Prostate gland (tissue), 2 donors: Measurements from ENCODE around the gene AFF3. TPM values are rescaled to one million over a fixed set of nuclear protein-coding genes. Genes with fewer than 3 reads are reported as not detected.
A peak's percentile ranks its signal among the peaks of the same experiment; 100 is the strongest.

Experiments used
- DNase-seq: peaks from one replicate; pipeline ENCODE4 v3.0.0-alpha.2; 2019; ENCODE audit warnings: low spot score
- H3K27ac ChIP-seq, 2 donors: fragments of 200-600 bp; sonication (generic); 2 replicates each; pipeline ENCODE4 v1.5.1; 2017 to 2019
- H3K27me3 ChIP-seq: fragments of 200-600 bp; sonication (generic); replicated peaks from 2 replicates; pipeline ENCODE4 v1.5.1; 2019; ENCODE audit not compliant: insufficient read depth
- H3K36me3 ChIP-seq, 2 donors: fragments of 200-600 bp; sonication (generic); 1 replicate in 1 of 2; 2 replicates in 1 of 2; pipeline versions ENCODE4 v1.5.1 to v1.8.1; 2017 to 2019
- H3K4me1 ChIP-seq: fragments of 200-600 bp; sonication (generic); replicated peaks from 2 replicates; pipeline ENCODE4 v1.5.1; 2019
- H3K4me3 ChIP-seq, 2 donors: fragments of 200-600 bp; sonication (generic); 2 replicates each; pipeline ENCODE4 v1.5.1; 2017 to 2019
- H3K9me3 ChIP-seq: fragments of 200-600 bp; sonication (generic); 2 replicates; pipeline ENCODE4 v1.5.1; 2017
- POLR2A ChIP-seq: fragments of 450-650 bp; IDR thresholded peaks from one replicate; pipeline ENCODE4 v1.6.1; 2016; ENCODE audit warnings: antibody characterized with exemption, mild to moderate bottlenecking
- POLR2AphosphoS5 ChIP-seq: sonication (generic); formaldehyde crosslinking; IDR thresholded peaks from one replicate; pipeline ENCODE4 v1.6.1; 2017; ENCODE audit warnings: antibody characterized with exemption
- WGBS: methylation state at CpG from one replicate; pipeline ENCODE4 v1.1.5; 2018; 5-methylcytosine and 5-hydroxymethylcytosine counted together
- intact Hi-C: fragments of 100-400 bp; cut with DNase I; formaldehyde crosslinking; loops from one replicate; pipeline ENCODE4 v1.14.2; 2022
- total RNA-seq, 2 donors: library from RNA; depleted of rRNA; stranded (reverse); fragments of >200 nt; gene quantifications; one replicate each; pipeline ENCODE4 v1.1.0, GENCODE V29; 2016
- TF ChIP-seq, protein P1 (sequence below), 4 experiments: fragments of 200-600 bp in 2 of 4; fragments of 450-650 bp in 2 of 4; sonication (generic) in 2 of 4; IDR thresholded peaks; 1 replicate in 3 of 4; 2 replicates in 1 of 4; pipeline ENCODE4 v1.5.1; 2016 to 2019; ENCODE audit warnings: antibody characterized with exemption in 4 of 4, mild to moderate bottlenecking in 2 of 4, moderate library complexity in 2 of 4

Gene AFF3
- total RNA-seq, 2 donors from 2014 or later, result 74.4 to 113 TPM

- no peak for DNase-seq
- intact Hi-C loops, result no loop called here
- 79% methylated on average over 2 of the region's 2 CpGs for WGBS
Observed at GRCh38 chr2:100179806-100180205, 37.4 kb upstream of the AFF3 start.

GRCh38 chr2:100178864-100179263 lies 36.5 kb upstream of the AFF3 start:
- intact Hi-C loops, result no loop called here
- H3K27ac ChIP-seq, result no peak overlapping the region
- no peaks in the 10 kb centered on the region for H3K36me3 ChIP-seq
- TF ChIP-seq POLR2A (no peak), POLR2AphosphoS5 (no peak)
- TF ChIP-seq, protein P1, sequence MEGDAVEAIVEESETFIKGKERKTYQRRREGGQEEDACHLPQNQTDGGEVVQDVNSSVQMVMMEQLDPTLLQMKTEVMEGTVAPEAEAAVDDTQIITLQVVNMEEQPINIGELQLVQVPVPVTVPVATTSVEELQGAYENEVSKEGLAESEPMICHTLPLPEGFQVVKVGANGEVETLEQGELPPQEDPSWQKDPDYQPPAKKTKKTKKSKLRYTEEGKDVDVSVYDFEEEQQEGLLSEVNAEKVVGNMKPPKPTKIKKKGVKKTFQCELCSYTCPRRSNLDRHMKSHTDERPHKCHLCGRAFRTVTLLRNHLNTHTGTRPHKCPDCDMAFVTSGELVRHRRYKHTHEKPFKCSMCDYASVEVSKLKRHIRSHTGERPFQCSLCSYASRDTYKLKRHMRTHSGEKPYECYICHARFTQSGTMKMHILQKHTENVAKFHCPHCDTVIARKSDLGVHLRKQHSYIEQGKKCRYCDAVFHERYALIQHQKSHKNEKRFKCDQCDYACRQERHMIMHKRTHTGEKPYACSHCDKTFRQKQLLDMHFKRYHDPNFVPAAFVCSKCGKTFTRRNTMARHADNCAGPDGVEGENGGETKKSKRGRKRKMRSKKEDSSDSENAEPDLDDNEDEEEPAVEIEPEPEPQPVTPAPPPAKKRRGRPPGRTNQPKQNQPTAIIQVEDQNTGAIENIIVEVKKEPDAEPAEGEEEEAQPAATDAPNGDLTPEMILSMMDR (IDR thresholded peaks at IDR 0.05), result no peak
- no peaks in the 10 kb centered on the region for H3K27me3 ChIP-seq
- 75% methylated on average over 3 of the region's 3 CpGs for WGBS
- H3K9me3 ChIP-seq, result no peaks in the 10 kb centered on the region
- no peak overlapping the region for H3K4me3 ChIP-seq
- H3K4me1 ChIP-seq, result no peaks in the 10 kb centered on the region
- no peak for DNase-seq

More at GRCh38 chr2:100179806-100180205, 37.4 kb upstream of the AFF3 start:
- Histone ChIP-seq H3K36me3 (no peaks in the 10 kb centered on the region), H3K27ac (no peak overlapping the region), H3K9me3 (no peaks in the 10 kb centered on the region), H3K4me3 (no peak overlapping the region), H3K4me1 (no peaks in the 10 kb centered on the region), H3K27me3 (no peaks in the 10 kb centered on the region)
- TF ChIP-seq POLR2AphosphoS5, result no peak

DNA sequence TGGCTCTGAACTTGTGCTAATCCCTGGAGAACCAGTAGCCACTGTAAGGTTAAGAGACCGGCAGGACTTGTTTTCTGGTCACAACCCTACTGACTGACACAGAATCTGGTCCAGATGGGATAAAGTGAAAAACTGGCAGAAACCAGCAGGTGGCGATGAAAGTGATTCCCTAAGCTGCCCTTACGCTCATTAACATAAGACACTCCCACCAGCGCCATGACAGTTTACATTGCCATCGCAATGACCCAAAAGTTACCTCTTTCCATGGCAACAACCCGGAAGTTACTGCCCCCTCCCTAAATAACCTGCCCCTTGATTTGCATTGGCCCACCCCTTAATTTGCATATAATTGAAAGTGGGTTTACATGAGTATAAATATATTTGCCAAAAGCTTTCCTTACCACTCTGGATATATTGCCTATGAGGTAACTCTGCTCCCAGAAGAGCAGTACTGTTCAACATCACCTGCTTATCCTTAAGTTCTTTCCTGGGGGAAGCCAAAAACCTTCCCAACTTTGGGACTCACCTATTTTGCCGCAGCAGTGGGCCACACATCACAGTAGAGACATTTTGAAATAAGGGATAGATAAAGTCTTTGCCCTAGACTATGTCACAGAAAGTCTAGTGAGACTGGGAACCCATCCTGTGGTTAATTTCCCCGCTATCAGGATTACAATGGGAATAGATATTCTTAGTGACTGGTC lies 35.8 kb upstream of the AFF3 start:
- intact Hi-C loops, result no loop called here
- Histone ChIP-seq H3K9me3 (no peaks in the 10 kb centered on the region), H3K4me3 (no peak overlapping the region), H3K27ac (no peak overlapping the region), H3K4me1 (no peaks in the 10 kb centered on the region), H3K36me3 (no peaks in the 10 kb centered on the region), H3K27me3 (no peaks in the 10 kb centered on the region)
- TF ChIP-seq POLR2A, result no peak
- TF ChIP-seq, protein P1 (IDR thresholded peaks at IDR 0.05), result peak in 2 of 4 experiments; percentile 15 to 26
- DNase-seq, result no peak
- 51% methylated on average over 8 of the region's 8 CpGs for WGBS

DNA sequence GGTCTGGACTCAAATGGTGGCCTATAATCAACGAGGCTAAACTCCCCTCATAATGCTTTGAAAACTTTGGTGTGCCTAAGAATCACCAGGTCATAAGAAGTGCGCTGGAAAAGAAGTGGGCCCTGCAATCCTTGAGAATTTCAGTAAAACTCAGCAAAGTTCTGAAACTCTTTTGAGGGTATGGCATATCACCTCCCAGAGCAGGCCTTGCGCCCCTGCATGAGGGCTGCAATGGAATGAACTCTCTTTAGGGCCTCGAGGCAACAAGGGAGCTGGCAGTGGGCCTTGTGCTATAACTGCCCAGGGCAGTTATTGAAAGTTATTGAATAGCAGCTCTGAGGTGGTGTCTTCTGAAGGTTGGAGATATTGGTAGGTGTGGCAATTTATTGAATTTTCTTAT lies 34.5 kb upstream of the AFF3 start:
- Histone ChIP-seq H3K4me1 (no peaks in the 10 kb centered on the region), H3K9me3 (no peaks in the 10 kb centered on the region), H3K4me3 (no peak overlapping the region), H3K36me3 (no peaks in the 10 kb centered on the region), H3K27me3 (no peaks in the 10 kb centered on the region), H3K27ac (no peak overlapping the region)
- 89% methylated on average over 4 of the region's 4 CpGs for WGBS
- DNase-seq, result no peak
- intact Hi-C loops, result no loop called here
- TF ChIP-seq, protein P1 (IDR thresholded peaks at IDR 0.05), result no peak
- TF ChIP-seq POLR2AphosphoS5 (no peak), POLR2A (no peak)

DNA sequence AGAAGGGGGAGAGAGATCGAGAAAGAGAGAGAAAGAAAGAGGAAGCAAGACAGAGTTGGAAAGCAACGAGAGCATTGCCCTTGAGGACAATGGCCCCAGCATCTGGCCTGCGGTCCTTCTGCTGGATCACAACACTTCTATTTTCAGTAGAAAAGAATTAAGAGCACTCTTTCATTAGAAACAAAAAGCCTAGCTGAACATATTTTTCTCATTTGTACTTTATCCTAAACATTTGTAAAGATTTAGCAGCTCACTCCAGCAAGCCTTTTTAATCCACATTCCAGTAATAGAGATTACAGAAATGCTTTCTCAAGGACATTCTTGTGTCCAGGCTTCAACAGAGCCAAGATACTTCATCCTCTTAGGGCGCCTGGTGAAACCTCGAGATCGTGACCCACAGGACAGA lies 31.6 kb upstream of the AFF3 start:
- Histone ChIP-seq H3K9me3 (no peaks in the 10 kb centered on the region), H3K27me3 (no peaks in the 10 kb centered on the region), H3K4me1 (no peaks in the 10 kb centered on the region), H3K4me3 (no peak overlapping the region), H3K27ac (no peak overlapping the region), H3K36me3 (no peaks in the 10 kb centered on the region)
- TF ChIP-seq POLR2AphosphoS5 (no peak), POLR2A (no peak)
- TF ChIP-seq, protein P1 (IDR thresholded peaks at IDR 0.05), result no peak
- 75% methylated on average over 6 of the region's 6 CpGs for WGBS
- intact Hi-C loops, result no loop called here
- no peak for DNase-seq
